Peyer's patch (tissue), 4 donors: ENCODE results near the gene VPS13C.

Source experiments
- CTCF ChIP-seq, 6 experiments: fragments of 450-650 bp in 4 of 6; fragments of 200-600 bp in 2 of 6; sonication (generic) in 1 of 6; IDR thresholded peaks; one replicate each; pipeline ENCODE4 v1.5.1; 2017 to 2019; ENCODE audit warnings: antibody characterized with exemption in 6 of 6, mild to moderate bottlenecking in 3 of 6, moderate library complexity in 1 of 6
- POLR2A ChIP-seq, 2 donors: fragments of 450-650 bp; IDR thresholded peaks; one replicate each; pipeline ENCODE4 v1.5.1; 2017; ENCODE audit warnings: antibody characterized with exemption in 2 of 2, mild to moderate bottlenecking in 2 of 2, moderate library complexity in 2 of 2

GRCh38 chr15:61997786-61998185 lies 62.5 kb downstream of the VPS13C start:
- TF ChIP-seq CTCF (IDR thresholded peaks at IDR 0.05), result no peak
- no peak for TF ChIP-seq POLR2A (IDR thresholded peaks at IDR 0.05)
